ENCODE measurements around the gene LRRC39.

GRCh38 chr1:100219457-100219856 lies 41.4 kb upstream of the LRRC39 start:
- no peak for TF ChIP-seq CTCF (IDR thresholded peaks at IDR 0.05)
- TF ChIP-seq POLR2A (IDR thresholded peaks at IDR 0.05), result no peak
